GM23248 (cell line): Measurements from ENCODE around the gene TGFB1.

ENCODE experiments used
- EZH2 ChIP-seq: fragments of 200-600 bp; sonication (generic); IDR thresholded peaks from 2 replicates; pipeline ENCODE4 v1.6.1; 2018; ENCODE audit warnings: antibody characterized with exemption, mild to moderate bottlenecking; ENCODE audit not compliant: insufficient read depth, poor library complexity, severe bottlenecking
- EZH2phosphoT487 ChIP-seq: fragments of 200-600 bp; sonication (generic); IDR thresholded peaks from 2 replicates; pipeline ENCODE4 v1.6.1; 2018; ENCODE audit warnings: antibody characterized with exemption, moderate library complexity, mild to moderate bottlenecking, low read depth; ENCODE audit not compliant: insufficient read depth

DNA sequence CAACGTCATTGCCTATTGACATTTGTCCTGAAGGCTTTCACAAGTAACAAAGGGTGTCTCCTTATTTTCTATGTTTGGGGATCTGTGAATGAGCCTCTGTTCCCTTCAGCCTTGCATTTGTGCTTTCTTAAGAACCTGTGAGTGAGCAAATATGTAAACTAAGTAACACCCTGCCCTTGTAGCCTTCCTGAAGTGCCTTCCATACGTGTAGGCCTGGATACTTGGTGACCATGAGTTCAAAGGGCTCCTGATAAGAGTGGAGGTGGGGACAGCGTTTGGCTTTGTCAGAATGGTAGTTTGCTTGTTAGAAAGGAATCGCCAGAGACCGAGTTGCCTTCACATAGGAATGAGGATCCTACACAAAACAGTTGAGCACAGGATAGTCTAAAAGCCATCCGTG, 58.2 kb downstream of the TGFB1 start:
- TF ChIP-seq EZH2phosphoT487 (no peak), EZH2 (no peak)
